OCI-LY3 (cell line): ENCODE results near the gene FSHB.

ENCODE experiments used
- CTCF ChIP-seq: fragments of 200-600, 300-600 bp; sonication (generic); IDR thresholded peaks from 2 replicates; pipeline ENCODE4 v1.5.1; 2014; ENCODE audit warnings: antibody characterized with exemption, low read length, low read depth
- EZH2phosphoT487 ChIP-seq: fragments of 200-600 bp; shearing (Covaris generic); IDR thresholded peaks from 2 replicates; pipeline ENCODE4 v1.6.1; 2018; ENCODE audit warnings: antibody characterized with exemption, mixed run types, low read depth

- TF ChIP-seq CTCF (no peak), EZH2phosphoT487 (no peak)
These were observed 32.9 kb upstream of the FSHB start for GRCh38 chr11:30197869-30198268.
